NCI-H345 (cell line): ENCODE measurements around the gene SIVA1.
"Not testable (repeated sequence)": the region's sequence is repeated elsewhere in the genome, so short reads cannot be mapped to it uniquely, and the experiment has no call there.

Source experiments
- DNase-seq: peaks from one replicate; lab custom pipeline; 2025; lab: John Stamatoyannopoulos, UW

Gene SIVA1

GRCh38 chr14:104734991-104735779 is 17.8 kb upstream of the SIVA1 start:
- DNase-seq, result no peak

GRCh38 chr14:104735830-104736642 is 16.9 kb upstream of the SIVA1 start:
- no peak for DNase-seq

GRCh38 chr14:104738375-104739019 is 14.4 kb upstream of the SIVA1 start:
- no peak for DNase-seq

- DNase-seq, result no peak
These were observed 13.9 kb upstream of the SIVA1 start for GRCh38 chr14:104739026-104739425.

- DNase-seq, result no peak
These were observed 13.1 kb upstream of the SIVA1 start for GRCh38 chr14:104739546-104740516.

- no peak for DNase-seq
These were observed 11.7 kb upstream of the SIVA1 start for GRCh38 chr14:104741108-104741802.

GRCh38 chr14:104741803-104742251 is 11.1 kb upstream of the SIVA1 start:
- DNase-seq, result no peak

- DNase-seq, result no peak
These were observed 10.1 kb upstream of the SIVA1 start for GRCh38 chr14:104742586-104743455.

GRCh38 chr14:104743461-104744380 is 9.2 kb upstream of the SIVA1 start:
- no peak for DNase-seq

GRCh38 chr14:104744484-104744883 is 8.5 kb upstream of the SIVA1 start:
- no peak for DNase-seq

- no peak for DNase-seq
These were observed 7.5 kb upstream of the SIVA1 start for GRCh38 chr14:104745431-104745830.

GRCh38 chr14:104746071-104746545 is 6.8 kb upstream of the SIVA1 start:
- DNase-seq, result no peak

- peak; percentile 21 for DNase-seq
These were observed 5.9 kb upstream of the SIVA1 start for GRCh38 chr14:104746934-104747481.

GRCh38 chr14:104747876-104748275 is 5.1 kb upstream of the SIVA1 start:
- no peak for DNase-seq

GRCh38 chr14:104749111-104749649 is 3.8 kb upstream of the SIVA1 start:
- DNase-seq, result no peak

GRCh38 chr14:104750056-104750752 is 2.7 kb upstream of the SIVA1 start:
- DNase-seq, result no peak

- DNase-seq, result not testable (repeated sequence)
These were observed 2.2 kb upstream of the SIVA1 start for GRCh38 chr14:104750753-104751057.
